NCI-H446 treated with DMSO at 0.1 percent for 48 hours (cell line): ENCODE results near the gene SHLD2.
"Not testable (repeated sequence)": the region's sequence is repeated elsewhere in the genome, so short reads cannot be mapped to it uniquely, and the experiment has no call there.

Experiments
- DNase-seq: peaks from one replicate; lab custom pipeline; 2025; lab: John Stamatoyannopoulos, UW

The SHLD2 gene

GRCh38 chr10:87145598-87145997 lies 50.6 kb downstream of the SHLD2 start:
- DNase-seq: not testable (repeated sequence)

DNA sequence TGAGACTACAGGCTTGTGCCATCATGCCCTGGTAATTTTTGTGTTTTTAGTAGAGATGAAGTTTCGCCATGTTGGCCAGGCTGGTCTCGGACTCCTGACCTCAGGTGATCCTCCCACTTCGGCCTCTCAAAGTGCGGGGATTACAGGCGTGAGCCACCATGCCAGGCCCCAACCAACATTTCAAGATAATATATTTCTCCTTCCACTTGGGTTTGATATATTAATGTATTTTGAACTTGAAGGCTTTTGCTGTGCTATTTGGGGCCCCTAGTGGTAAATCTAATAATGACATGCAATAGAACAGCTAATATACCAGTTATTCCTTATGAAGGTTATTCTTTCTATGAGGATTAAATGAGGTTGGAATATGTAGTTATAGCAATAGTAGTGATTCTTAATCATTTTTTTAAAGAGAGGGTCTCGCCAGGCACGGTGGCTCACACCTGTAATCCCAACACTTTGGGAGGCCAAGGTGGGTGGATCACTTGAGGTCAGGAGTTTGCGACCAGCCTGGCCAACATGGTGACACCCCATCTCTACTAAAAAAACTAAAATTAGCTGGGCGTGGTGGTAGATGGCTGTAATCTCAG lies 54.1 kb downstream of the SHLD2 start:
- not testable (repeated sequence) for DNase-seq

- DNase-seq: not testable (repeated sequence)
Measured at GRCh38 chr10:87151516-87151915, 56.5 kb downstream of the SHLD2 start.

GRCh38 chr10:87156841-87157240 lies 61.8 kb downstream of the SHLD2 start:
- not testable (repeated sequence) for DNase-seq

- not testable (repeated sequence) for DNase-seq
Measured at GRCh38 chr10:87157821-87158220, 62.8 kb downstream of the SHLD2 start.

DNA sequence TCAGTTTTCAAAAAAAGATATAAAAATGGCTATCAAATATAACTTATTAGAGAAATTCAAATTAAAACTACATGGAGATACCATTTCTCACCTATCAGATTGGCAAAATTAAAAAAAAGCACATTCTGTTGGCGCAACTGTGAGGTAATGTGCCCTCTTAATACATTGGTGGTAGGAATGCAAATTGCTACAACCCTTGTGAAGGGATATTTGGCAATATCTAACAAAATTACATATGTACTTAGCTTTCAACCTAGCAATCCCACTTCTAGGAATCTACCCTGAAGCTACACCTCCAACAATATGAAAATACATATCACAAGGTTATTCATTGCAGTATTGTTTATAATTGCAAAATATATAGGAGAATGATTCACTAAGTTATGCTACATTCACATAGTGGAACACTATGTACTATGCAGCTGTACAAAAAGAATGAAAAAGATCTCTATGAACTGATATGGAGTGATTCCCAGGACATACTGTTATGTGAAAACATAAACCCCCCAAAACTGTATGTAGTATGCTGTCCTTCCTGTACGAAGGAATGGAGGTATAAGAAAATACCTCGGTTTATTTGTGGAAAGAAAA lies 67.8 kb downstream of the SHLD2 start:
- DNase-seq: not testable (repeated sequence)

DNA sequence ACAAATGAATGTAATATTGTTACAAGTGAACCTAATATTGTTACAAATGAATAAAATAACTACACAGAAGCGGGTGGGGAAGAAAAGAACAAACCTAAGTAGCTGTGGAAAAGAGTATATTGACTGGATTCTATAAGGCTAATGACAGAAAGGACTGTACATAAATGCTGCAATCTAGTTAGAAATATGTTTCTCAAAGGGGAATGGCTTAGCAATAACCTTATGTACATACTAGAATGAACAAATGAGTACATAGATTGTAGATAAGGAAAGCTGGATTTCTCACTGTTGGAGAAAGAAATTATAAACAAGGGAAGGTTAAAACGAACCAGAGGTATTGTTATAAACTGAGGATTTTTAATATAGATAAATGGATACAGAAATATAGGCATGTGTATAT lies 68.4 kb downstream of the SHLD2 start:
- not testable (repeated sequence) for DNase-seq

DNA sequence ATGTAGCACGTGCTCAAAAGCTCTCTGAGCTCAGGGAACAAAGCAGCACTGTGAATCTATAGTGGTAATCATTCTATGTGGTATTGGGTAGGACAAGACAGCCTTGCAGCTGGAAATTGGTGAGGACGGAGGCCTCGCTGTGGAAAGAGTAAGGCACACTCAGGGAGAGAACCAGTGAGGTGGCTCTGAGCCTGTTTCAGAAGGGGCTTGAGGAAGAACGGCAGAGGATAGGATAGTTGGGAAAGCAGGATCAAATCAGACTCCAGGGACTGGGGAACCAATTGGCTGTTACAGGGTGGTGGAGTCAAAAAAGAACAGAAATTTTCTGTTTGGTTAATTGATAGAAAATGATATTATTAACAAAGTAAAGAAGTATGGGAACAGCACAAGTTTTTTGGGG lies 74.9 kb downstream of the SHLD2 start:
- DNase-seq: not testable (repeated sequence)

DNA sequence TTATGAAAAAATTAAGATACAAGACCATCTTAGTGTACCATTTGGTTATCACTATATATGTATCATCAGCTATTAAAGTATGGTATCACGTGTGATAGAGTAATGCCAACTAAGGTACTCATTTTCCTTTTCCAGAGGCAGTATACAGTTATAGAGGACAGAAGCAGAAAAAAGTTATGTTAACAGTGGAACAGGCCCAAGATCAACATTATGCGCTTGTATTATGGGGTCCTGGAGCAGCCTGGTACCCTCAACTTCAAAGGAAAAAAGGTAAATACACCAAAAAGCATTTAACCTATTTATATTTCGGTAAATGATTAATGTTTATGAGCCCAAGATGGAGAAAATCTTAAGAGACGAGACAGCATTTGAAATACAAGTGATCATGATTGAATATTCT lies 75.7 kb downstream of the SHLD2 start:
- not testable (repeated sequence) for DNase-seq

GRCh38 chr10:87171670-87172069 lies 76.7 kb downstream of the SHLD2 start:
- not testable (repeated sequence) for DNase-seq

- DNase-seq: not testable (repeated sequence)
Measured at GRCh38 chr10:87172178-87172577, 77.2 kb downstream of the SHLD2 start.

GRCh38 chr10:87177587-87177986 lies 82.6 kb downstream of the SHLD2 start:
- DNase-seq: not testable (repeated sequence)

GRCh38 chr10:87184421-87184820 lies 89.4 kb downstream of the SHLD2 start:
- not testable (repeated sequence) for DNase-seq

GRCh38 chr10:87186016-87186415 lies 91.0 kb downstream of the SHLD2 start:
- not testable (repeated sequence) for DNase-seq

GRCh38 chr10:87187573-87187972 lies 92.6 kb downstream of the SHLD2 start:
- DNase-seq: not testable (repeated sequence)

- DNase-seq: not testable (repeated sequence)
Measured at GRCh38 chr10:87191841-87192240, 96.8 kb downstream of the SHLD2 start.

DNA sequence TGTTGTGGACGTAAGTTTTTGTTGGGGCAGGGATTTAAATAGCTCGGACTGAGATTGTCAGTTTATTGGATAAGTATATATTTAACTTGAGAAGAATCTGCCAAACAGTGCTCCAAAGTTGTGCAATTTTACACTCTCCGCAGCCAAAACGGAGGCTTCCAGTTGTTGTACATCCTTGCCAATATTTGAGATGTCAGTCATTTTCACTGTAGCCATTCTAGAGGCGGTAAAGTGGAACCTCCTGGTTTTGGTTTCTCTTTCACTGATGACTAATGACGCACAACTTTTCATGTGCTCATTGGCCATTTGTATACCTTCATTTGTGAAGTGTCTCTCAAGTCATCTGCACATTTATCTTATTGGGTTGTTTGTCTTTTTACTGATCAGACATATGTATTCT lies 105.9 kb downstream of the SHLD2 start:
- DNase-seq: not testable (repeated sequence)

- not testable (repeated sequence) for DNase-seq
Measured at GRCh38 chr10:87204801-87205200, 109.8 kb downstream of the SHLD2 start.

DNA sequence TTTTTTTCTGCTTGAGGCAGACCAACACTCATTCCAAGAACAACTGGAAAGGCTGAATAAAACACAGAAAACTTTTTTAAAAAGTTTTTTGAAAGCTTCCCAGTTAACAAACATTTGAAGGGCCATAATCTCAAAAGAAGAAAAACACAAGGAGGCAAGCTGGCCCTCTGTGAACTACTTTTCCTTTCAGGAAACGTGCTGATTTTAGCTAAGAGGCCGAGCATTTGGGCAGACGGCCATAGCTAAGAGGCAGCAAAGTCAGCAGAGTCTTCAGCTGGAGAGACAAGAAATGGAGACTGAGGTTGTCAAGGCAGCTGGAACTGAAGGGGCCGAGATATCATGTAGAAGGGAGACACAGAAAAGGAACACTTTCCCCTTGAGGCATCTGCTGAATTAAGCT lies 111.9 kb downstream of the SHLD2 start:
- not testable (repeated sequence) for DNase-seq

- not testable (repeated sequence) for DNase-seq
Measured at GRCh38 chr10:87210309-87210708, 115.3 kb downstream of the SHLD2 start.

- DNase-seq: not testable (repeated sequence)
Measured at GRCh38 chr10:87211848-87212247, 116.8 kb downstream of the SHLD2 start.

GRCh38 chr10:87213150-87213765 lies 118.3 kb downstream of the SHLD2 start:
- DNase-seq: not testable (repeated sequence)

DNA sequence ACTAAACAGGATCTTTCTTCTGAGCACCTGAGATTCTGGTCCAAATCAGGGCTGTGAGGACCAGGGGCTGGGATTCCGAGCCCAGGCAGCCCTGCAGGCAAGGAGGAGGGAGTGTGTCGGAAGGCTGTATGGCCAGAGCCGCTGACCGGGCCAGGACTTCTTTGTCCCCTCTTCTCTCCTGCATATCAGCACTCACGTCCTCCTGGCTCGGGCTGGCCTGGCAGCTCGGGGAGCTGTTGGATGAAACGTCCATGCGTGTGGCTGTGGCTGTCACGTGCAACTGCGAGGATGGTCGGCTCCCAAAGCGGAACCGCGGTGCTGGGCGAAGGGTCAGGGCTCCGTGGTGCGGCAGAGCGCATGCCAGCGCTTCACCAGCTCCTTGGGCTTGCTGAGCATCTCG lies 118.8 kb downstream of the SHLD2 start:
- not testable (repeated sequence) for DNase-seq
